Measurements from ENCODE around the gene PHTF2.

PHTF2 gene

GRCh38 chr7:77877791-77878190, 79.2 kb downstream of the PHTF2 start:
- DNase-seq (ENCODE audit: low spot score), result no peak

- DNase-seq (ENCODE audit: low spot score), result no peak
These were observed 79.9 kb downstream of the PHTF2 start for GRCh38 chr7:77878500-77878899.

GRCh38 chr7:77879272-77879671, 80.7 kb downstream of the PHTF2 start:
- no peak for DNase-seq (ENCODE audit: low spot score)

- no peak for DNase-seq (ENCODE audit: low spot score)
These were observed 83.3 kb downstream of the PHTF2 start for GRCh38 chr7:77881871-77882270.

- no peak for DNase-seq (ENCODE audit: low spot score)
These were observed 86.6 kb downstream of the PHTF2 start for GRCh38 chr7:77885155-77885554.

GRCh38 chr7:77887567-77887966, 89.0 kb downstream of the PHTF2 start:
- no peak for DNase-seq (ENCODE audit: low spot score)

- DNase-seq (ENCODE audit: low spot score), result no peak
These were observed 90.4 kb downstream of the PHTF2 start for GRCh38 chr7:77888998-77889397.

GRCh38 chr7:77893813-77894212, 95.2 kb downstream of the PHTF2 start:
- no peak for DNase-seq (ENCODE audit: low spot score)

GRCh38 chr7:77894574-77895091, 96.1 kb downstream of the PHTF2 start:
- DNase-seq (ENCODE audit: low spot score), result no peak

DNA sequence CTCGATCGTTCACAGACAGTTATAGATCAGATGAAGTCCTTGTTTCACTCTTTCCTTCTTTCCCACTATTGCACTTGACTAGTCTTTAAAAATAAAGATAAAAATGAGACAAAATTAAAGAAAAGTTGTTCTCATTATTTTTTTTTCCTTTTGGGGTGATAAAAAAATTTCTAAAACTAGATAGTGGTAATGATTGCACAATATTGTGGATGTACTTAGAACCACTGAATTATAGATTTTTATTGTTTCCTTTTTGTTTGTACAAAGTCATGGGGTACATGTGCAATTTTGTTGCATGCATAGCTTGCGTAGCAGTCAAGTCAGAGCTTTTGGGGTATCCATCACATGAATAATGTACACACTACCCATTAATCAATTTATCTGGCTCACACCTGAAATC, 97.3 kb downstream of the PHTF2 start:
- no peak for DNase-seq (ENCODE audit: low spot score)

GRCh38 chr7:77897004-77897547, 98.5 kb downstream of the PHTF2 start:
- no peak for DNase-seq (ENCODE audit: low spot score)

- no peak for DNase-seq (ENCODE audit: low spot score)
These were observed 100.9 kb downstream of the PHTF2 start for GRCh38 chr7:77899516-77899915.

GRCh38 chr7:77903597-77903996, 105.0 kb downstream of the PHTF2 start:
- no peak for DNase-seq (ENCODE audit: low spot score)

- DNase-seq (ENCODE audit: low spot score), result no peak
These were observed 105.7 kb downstream of the PHTF2 start for GRCh38 chr7:77904252-77904651.

DNA sequence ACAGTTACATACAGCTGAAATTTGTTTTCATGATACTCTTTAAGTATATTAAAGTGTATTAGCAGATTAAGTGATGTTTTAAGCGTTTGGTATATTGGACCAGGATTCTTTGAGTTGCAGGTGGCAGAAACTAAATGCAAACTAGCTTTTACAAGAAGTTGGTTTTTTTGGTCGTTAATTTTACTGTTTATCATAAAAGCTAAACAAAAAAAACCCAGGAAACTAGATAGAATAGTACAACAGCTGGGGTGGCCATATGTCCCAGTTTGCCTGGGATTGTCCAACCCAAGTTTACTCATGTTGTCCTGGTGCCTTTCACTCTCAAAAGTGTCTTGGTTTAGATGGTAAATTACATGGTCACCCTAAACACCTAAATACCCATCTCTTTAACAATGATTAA, 108.7 kb downstream of the PHTF2 start:
- no peak for DNase-seq (ENCODE audit: low spot score)

- no peak for DNase-seq (ENCODE audit: low spot score)
These were observed 110.1 kb downstream of the PHTF2 start for GRCh38 chr7:77908664-77909063.

GRCh38 chr7:77910124-77910523, 111.6 kb downstream of the PHTF2 start:
- DNase-seq (ENCODE audit: low spot score), result no peak

DNA sequence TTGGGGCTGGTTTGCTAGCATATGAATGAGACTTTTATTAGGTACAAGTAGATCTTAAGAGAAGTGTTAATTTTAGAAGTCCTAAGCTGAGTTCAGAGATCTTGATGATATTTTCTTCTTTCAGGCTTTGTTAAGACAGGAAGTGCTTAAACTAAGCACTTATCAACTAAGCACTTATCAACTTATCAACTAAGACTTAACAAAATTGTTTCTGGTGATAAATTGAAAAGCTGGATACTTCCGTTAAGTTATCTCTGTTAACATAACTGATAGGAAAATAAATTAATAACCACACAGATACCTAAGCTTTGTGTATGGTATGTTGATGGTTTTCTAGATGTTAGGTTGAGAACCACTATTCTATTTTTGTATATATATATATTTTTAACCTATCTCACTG, 113.7 kb downstream of the PHTF2 start:
- DNase-seq (ENCODE audit: low spot score), result no peak

DNA sequence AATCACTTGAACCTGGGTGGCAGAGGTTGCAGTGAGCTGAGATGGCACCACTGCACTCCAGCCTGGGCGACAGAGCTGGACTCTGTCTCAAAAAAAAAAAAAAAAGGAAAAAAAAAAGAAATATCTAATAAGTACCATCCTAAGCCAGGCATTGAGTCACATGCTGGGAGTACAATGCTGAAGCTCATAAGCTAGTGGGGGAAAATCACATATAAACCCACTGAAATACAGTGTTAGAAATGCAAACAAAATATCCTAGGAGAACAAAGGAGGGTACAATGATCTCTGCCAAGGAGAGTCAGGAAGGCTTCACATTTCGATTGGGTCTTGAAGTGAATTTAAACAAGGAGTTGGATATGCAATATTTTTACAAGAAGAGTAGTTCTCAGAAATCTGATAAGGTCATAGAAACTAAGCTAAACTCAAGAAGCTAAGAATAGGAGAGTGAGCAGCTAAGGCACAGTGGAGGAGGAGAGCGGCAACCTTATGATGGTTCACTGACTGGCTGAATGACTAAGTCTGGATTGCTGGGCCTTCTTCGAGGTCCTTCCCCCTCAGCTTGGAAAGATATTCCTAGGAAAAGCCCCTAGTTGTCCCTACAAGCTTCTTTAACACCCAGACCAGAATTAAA, 115.5 kb downstream of the PHTF2 start:
- no peak for DNase-seq (ENCODE audit: low spot score)

DNA sequence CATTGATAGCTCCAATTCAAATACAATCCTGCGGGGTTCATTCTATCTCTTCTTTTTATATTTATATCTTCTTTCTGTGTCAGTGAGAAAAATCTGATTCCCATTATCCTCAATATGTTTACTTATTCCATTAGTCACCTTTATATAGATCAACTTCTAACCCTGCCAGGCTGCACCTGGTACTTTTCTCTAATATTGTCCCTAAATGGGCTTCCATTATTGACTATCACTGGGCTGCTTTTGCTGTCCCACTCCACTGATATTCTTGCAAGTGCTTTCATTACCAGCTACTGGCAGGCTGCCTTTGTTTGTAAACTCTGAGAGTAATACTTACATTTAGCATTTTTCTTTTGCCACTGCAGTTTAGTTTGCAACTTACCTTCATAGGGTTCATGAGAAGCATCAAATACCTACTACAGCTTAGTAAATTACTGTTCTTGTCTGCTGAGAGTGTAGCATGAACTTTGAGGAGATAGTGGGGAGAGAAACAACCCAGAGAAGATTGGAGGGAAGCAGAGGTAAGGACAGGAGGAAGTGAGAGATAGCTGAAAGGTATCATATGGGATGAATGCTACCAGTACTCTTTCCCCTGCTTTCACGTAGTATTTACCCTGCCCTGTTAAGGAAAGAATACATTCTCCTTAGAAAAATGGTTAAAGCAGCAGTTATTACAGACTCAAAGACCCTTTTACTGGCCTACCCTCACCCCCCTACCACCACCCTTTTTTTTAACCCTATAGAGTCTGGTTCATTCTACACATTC, 119.1 kb downstream of the PHTF2 start:
- DNase-seq (ENCODE audit: low spot score), result no peak

GRCh38 chr7:77918676-77919075, 120.1 kb downstream of the PHTF2 start:
- no peak for DNase-seq (ENCODE audit: low spot score)

GRCh38 chr7:77923419-77923818, 124.8 kb downstream of the PHTF2 start:
- no peak for DNase-seq (ENCODE audit: low spot score)

DNA sequence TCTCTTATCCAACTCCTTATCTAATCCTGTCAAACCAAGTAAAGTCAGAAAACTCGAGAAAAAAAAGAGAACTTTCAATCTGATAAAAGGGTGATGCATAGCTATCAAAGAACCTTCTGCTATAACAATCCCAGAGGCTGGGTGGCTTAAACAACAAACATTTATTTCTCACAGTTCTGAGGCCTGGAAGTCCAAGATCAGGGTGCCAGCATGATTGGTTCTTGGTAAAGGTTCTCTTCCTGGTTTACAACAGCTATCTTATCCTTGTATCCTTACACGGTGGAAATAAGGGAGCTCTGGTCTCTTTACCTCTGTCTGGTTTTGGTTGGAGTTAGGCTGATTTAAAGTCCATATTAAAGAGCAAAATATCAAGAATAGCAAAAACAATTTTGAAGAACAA, 131.9 kb downstream of the PHTF2 start:
- DNase-seq (ENCODE audit: low spot score), result no peak
